Measurements from ENCODE around the gene OPN1MW. TPM values are rescaled to one million over a fixed set of nuclear protein-coding genes. Genes with fewer than 3 reads are reported as not detected.
A peak's percentile ranks its signal among the peaks of the same experiment; 100 is the strongest.
"Not testable (repeated sequence)": the region's sequence is repeated elsewhere in the genome, so short reads cannot be mapped to it uniquely, and the experiment has no call there.

OPN1MW gene
- total RNA-seq: not detected
- polyA plus RNA-seq: not detected

DNA sequence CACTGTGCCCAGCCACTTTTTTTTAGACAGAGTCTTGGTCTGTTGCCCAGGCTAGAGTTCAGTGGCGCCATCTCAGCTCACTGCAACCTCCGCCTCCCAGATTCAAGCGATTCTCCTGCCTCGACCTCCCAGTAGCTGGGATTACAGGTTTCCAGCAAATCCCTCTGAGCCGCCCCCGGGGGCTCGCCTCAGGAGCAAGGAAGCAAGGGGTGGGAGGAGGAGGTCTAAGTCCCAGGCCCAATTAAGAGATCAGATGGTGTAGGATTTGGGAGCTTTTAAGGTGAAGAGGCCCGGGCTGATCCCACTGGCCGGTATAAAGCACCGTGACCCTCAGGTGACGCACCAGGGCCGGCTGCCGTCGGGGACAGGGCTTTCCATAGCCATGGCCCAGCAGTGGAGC, at the start of gene OPN1MW:
Gene OPN1MW (plus strand): TSS at position 301 of the 400 bp plus-strand sequence. CDS start 82 bp downstream, at position 383.
- H3K4me1 ChIP-seq; intact Hi-C loops (cut with DNase I); H3K27ac ChIP-seq; H3K36me3 ChIP-seq; H3K9me3 ChIP-seq; H3K4me3 ChIP-seq; H3K27me3 ChIP-seq; DNase-seq: not testable (repeated sequence)
- WGBS, 2 donors: no CpG with 5 or more reads among the region's 14 CpGs

DNA sequence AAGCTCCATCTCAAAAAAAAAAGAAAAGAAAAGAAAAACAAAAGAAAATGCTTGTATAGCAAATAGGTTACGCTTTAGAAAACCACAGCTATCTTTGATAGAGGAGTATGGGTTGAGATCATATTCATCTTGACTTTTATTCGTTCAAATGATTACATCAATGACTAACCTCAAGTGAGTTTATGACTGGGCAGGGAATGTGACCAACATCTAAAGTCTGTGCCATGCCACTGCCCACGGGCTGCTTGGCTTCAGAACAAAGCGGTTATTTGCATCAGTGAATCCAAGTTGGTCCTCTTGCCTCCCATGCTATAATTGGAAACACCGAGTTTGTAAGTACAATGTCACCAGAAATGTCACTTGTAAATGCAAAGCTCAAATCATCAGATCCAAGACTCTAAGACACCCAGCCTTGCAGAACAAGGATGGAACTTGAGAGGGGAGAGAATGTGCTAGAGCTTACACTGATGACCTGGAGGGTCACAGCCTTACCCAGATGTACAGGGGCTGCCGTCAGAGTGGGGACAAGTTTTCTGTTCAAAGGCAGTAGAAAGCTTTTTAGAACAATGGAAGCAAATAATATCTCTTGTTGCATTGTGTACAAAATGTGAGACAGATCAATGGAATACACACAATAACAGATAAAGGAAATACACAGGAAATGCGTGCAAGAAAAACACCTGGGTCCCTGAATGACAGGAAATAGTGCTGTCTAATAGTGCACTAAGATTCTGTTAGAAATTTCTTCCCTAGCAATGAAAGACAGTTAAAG, 46.8 kb upstream of the OPN1MW start:
- DNase-seq: no peak
- Histone ChIP-seq H3K27ac (no peak overlapping the region), H3K27me3 (no peaks in the 10 kb centered on the region), H3K4me3 (no peak overlapping the region), H3K4me1 (no peaks in the 10 kb centered on the region), H3K9me3 (no peaks in the 10 kb centered on the region), H3K36me3 (no peaks in the 10 kb centered on the region)
- intact Hi-C loops (cut with DNase I): no loop called here
- 54 to 59% methylated on average over 7 of the region's 7 CpGs for whole genome bisulfite sequencing, 2 donors
- TF ChIP-seq, protein P1, sequence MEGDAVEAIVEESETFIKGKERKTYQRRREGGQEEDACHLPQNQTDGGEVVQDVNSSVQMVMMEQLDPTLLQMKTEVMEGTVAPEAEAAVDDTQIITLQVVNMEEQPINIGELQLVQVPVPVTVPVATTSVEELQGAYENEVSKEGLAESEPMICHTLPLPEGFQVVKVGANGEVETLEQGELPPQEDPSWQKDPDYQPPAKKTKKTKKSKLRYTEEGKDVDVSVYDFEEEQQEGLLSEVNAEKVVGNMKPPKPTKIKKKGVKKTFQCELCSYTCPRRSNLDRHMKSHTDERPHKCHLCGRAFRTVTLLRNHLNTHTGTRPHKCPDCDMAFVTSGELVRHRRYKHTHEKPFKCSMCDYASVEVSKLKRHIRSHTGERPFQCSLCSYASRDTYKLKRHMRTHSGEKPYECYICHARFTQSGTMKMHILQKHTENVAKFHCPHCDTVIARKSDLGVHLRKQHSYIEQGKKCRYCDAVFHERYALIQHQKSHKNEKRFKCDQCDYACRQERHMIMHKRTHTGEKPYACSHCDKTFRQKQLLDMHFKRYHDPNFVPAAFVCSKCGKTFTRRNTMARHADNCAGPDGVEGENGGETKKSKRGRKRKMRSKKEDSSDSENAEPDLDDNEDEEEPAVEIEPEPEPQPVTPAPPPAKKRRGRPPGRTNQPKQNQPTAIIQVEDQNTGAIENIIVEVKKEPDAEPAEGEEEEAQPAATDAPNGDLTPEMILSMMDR (IDR thresholded peaks at IDR 0.05): no peak
- TF ChIP-seq POLR2A (IDR thresholded peaks at IDR 0.05): no peak
- no peak for TF ChIP-seq EP300 (IDR thresholded peaks at IDR 0.05)
- no peak for TF ChIP-seq POLR2AphosphoS5 (IDR thresholded peaks at IDR 0.05)

DNA sequence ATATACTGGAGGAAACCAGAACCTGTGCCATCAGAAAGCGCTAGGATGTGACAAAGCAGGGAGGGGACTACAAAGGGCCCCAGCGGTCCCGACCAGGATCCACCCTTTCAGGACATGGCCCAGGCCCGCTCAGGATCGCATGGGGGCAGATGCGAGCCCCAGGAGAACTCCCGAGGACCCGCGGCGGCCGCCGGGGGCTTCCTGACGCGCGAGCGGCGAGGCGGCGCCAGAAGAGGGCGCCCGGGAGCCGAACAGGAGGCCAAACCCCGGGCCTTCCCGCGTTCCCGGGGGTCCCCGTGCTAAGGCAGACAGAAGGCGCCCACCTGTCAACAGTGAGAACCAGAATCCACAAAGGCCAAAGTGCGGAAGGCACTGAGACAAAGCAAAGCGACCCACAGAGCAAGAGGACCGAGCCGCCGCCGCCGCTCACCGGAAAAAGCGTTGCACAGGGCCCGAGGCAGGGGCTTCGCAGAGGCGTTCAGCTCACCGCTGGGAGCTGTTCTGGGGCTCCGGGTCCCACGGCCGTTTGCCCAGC, 45.7 kb upstream of the OPN1MW start:
- Histone ChIP-seq H3K36me3 (no peaks in the 10 kb centered on the region), H3K27ac (peak overlapping the region in 2 of 4 donors; percentile 12 to 50), H3K4me1 (no peaks in the 10 kb centered on the region), H3K9me3 (no peaks in the 10 kb centered on the region), H3K4me3 (peak overlapping the region in 3 of 4 donors; percentile 34 to 44 (median 35)), H3K27me3 (no peaks in the 10 kb centered on the region)
- intact Hi-C loops (cut with DNase I): no loop called here
- DNase-seq: peak; percentile 87
- TF ChIP-seq POLR2AphosphoS5 (IDR thresholded peaks at IDR 0.05) (no peak), EP300 (IDR thresholded peaks at IDR 0.05) (no peak)
- TF ChIP-seq, protein P1 (IDR thresholded peaks at IDR 0.05): peak; percentile 43 to 65 (median 51)
- WGBS, 2 donors: 1 to 4% methylated on average over 44 of the region's 44 CpGs

DNA sequence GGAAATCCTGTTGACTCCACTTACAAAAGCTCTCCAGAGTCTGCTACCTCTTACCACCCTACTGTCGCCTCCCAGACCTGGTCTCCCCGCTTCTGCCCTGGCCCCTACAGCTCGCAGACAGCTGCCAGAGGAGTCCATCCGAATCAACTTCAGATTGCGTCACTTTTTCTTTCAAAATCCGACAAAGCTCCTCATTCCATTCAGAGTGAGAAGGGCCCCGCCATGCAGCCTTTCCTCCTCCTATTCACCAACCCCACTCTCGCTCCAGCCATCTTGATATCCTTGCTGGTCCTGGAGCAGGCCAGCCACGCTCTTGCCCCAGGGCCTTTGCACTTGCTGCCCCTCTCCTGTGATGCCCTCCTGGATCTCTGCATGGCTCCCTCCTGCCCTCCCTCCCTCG, 43.5 kb upstream of the OPN1MW start:
- Histone ChIP-seq H3K27ac (no peak overlapping the region), H3K4me1 (no peaks in the 10 kb centered on the region), H3K4me3 (no peak overlapping the region), H3K27me3 (no peaks in the 10 kb centered on the region), H3K36me3 (no peaks in the 10 kb centered on the region), H3K9me3 (no peaks in the 10 kb centered on the region)
- 85 to 92% methylated on average over 10 of the region's 10 CpGs for WGBS, 2 donors
- no peak for DNase-seq
- TF ChIP-seq POLR2A (IDR thresholded peaks at IDR 0.05) (no peak), EP300 (IDR thresholded peaks at IDR 0.05) (no peak), POLR2AphosphoS5 (IDR thresholded peaks at IDR 0.05) (no peak)
- TF ChIP-seq, protein P1 (IDR thresholded peaks at IDR 0.05): no peak
- intact Hi-C loops (cut with DNase I): no loop called here

DNA sequence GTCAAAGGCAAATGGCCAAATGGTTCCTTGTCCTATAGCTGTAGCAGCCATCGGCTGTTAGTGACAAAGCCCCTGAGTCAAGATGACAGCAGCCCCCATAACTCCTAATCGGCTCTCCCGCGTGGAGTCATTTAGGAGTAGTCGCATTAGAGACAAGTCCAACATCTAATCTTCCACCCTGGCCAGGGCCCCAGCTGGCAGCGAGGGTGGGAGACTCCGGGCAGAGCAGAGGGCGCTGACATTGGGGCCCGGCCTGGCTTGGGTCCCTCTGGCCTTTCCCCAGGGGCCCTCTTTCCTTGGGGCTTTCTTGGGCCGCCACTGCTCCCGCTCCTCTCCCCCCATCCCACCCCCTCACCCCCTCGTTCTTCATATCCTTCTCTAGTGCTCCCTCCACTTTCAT, 42.2 kb upstream of the OPN1MW start:
- Histone ChIP-seq H3K36me3 (no peaks in the 10 kb centered on the region), H3K27ac (no peak overlapping the region), H3K4me1 (no peaks in the 10 kb centered on the region), H3K27me3 (no peaks in the 10 kb centered on the region), H3K9me3 (no peaks in the 10 kb centered on the region), H3K4me3 (no peak overlapping the region)
- TF ChIP-seq, protein P1 (IDR thresholded peaks at IDR 0.05): no peak
- TF ChIP-seq POLR2A (IDR thresholded peaks at IDR 0.05): no peak
- no peak for DNase-seq
- intact Hi-C loops (cut with DNase I): no loop called here
- WGBS, 2 donors: 91 to 92% methylated on average over 12 of the region's 12 CpGs
